GM23248 (cell line): ENCODE results near the gene LIPF.

Source experiments
- EZH2 ChIP-seq: fragments of 200-600 bp; sonication (generic); IDR thresholded peaks from 2 replicates; pipeline ENCODE4 v1.6.1; 2018; ENCODE audit warnings: antibody characterized with exemption, mild to moderate bottlenecking; ENCODE audit not compliant: insufficient read depth, poor library complexity, severe bottlenecking
- EZH2phosphoT487 ChIP-seq: fragments of 200-600 bp; sonication (generic); IDR thresholded peaks from 2 replicates; pipeline ENCODE4 v1.6.1; 2018; ENCODE audit warnings: antibody characterized with exemption, moderate library complexity, mild to moderate bottlenecking, low read depth; ENCODE audit not compliant: insufficient read depth

GRCh38 chr10:88616250-88616977 lies 47.8 kb upstream of the LIPF start:
- TF ChIP-seq EZH2 (no peak), EZH2phosphoT487 (no peak)
